Mesodermal cell (in vitro differentiated cells): ENCODE measurements around the gene AKT2.

Experiments used
- H3K27ac ChIP-seq: 2 replicates; pipeline ENCODE4 v1.7.0; 2013; ENCODE audit warnings: mild to moderate bottlenecking, low read depth, low read length, moderate library complexity; ENCODE audit not compliant: severe bottlenecking
- H3K36me3 ChIP-seq: 2 replicates; pipeline ENCODE4 v1.7.1; 2013; ENCODE audit warnings: mild to moderate bottlenecking, low read length, moderate library complexity; ENCODE audit not compliant: control insufficient read depth, insufficient read depth
- H3K4me1 ChIP-seq: one replicate; pipeline ENCODE4 v1.7.1; 2013; ENCODE audit warnings: mild to moderate bottlenecking, low read length; ENCODE audit not compliant: insufficient read depth, control insufficient read depth, poor library complexity, severe bottlenecking
- H3K4me3 ChIP-seq: 2 replicates; pipeline ENCODE4 v1.7.0; 2013; ENCODE audit warnings: low read length, control low read depth, mild to moderate bottlenecking; ENCODE audit not compliant: insufficient read depth, poor library complexity, severe bottlenecking; ENCODE audit errors: extremely low read depth
- H3K9me3 ChIP-seq: 2 replicates; pipeline ENCODE4 v1.7.1; 2013; ENCODE audit warnings: mild to moderate bottlenecking, low read length, moderate library complexity; ENCODE audit not compliant: control insufficient read depth
- WGBS, 2 experiments: methylation state at CpG; one replicate each; pipeline ENCODE4 v1.1.5; 2013; ENCODE audit warnings: missing lambda C conversion rate in 2 of 2; ENCODE audit not compliant: insufficient coverage in 2 of 2; 5-methylcytosine and 5-hydroxymethylcytosine counted together

The AKT2 gene

DNA sequence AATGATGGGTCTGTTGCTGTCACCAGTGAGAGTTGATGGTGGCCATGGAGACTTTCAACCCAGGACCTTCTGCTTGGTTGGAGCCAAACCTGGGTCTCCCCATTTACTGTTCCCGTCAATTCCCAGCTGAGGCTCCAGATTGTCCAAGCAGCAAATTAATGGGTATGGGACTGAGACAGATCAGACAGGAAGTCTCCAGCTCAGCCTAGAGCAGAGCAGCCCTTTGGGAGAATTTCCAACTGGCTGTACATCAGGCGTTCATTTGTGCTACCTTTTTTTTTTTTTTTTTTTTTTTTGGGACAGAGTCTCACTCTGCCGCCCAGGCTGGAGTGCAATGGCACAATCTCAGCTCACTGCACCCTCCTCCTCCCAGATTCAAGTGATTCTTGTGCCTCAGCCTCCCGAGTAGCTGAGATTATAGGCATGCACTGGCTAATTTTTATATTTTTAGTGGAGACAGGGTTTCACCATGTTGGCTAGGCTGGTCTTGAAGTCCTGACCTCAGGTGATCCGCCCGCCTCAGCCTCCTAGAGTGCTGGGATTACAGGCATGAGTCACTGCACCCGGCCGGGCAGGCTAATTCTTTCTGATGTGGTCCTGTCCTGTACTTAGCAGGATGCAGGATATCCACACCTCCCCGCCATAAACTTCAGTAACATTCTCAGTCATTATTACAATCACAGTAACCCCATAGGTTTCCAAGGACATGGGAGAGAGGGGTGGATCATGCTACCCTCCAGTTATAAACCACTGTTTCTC is 84.6 kb downstream of the AKT2 start:
- WGBS, 2 experiments: 83 to 91% methylated on average over 6 to 7 of the region's 9 CpGs
- Histone ChIP-seq H3K4me1 (no peaks in the 10 kb centered on the region), H3K4me3 (no peak overlapping the region), H3K36me3 (no peaks in the 10 kb centered on the region), H3K27ac (no peak overlapping the region), H3K9me3 (no peaks in the 10 kb centered on the region)

GRCh38 chr19:40198272-40198990 is 86.7 kb downstream of the AKT2 start:
- Histone ChIP-seq H3K27ac (no peak overlapping the region), H3K36me3 (no peaks in the 10 kb centered on the region), H3K4me1 (no peaks in the 10 kb centered on the region), H3K9me3 (no peaks in the 10 kb centered on the region), H3K4me3 (no peak overlapping the region)
- WGBS, 2 experiments: 97 to 98% methylated on average over 18 to 26 of the region's 29 CpGs

GRCh38 chr19:40193587-40193849 is 91.6 kb downstream of the AKT2 start:
- H3K4me3 ChIP-seq: no peak overlapping the region
- 89 to 100% methylated on average over 1 of the region's 3 CpGs for WGBS, 2 experiments
- H3K4me1 ChIP-seq: no peaks in the 10 kb centered on the region
- H3K9me3 ChIP-seq: no peaks in the 10 kb centered on the region
- no peaks in the 10 kb centered on the region for H3K36me3 ChIP-seq
- H3K27ac ChIP-seq: no peak overlapping the region

DNA sequence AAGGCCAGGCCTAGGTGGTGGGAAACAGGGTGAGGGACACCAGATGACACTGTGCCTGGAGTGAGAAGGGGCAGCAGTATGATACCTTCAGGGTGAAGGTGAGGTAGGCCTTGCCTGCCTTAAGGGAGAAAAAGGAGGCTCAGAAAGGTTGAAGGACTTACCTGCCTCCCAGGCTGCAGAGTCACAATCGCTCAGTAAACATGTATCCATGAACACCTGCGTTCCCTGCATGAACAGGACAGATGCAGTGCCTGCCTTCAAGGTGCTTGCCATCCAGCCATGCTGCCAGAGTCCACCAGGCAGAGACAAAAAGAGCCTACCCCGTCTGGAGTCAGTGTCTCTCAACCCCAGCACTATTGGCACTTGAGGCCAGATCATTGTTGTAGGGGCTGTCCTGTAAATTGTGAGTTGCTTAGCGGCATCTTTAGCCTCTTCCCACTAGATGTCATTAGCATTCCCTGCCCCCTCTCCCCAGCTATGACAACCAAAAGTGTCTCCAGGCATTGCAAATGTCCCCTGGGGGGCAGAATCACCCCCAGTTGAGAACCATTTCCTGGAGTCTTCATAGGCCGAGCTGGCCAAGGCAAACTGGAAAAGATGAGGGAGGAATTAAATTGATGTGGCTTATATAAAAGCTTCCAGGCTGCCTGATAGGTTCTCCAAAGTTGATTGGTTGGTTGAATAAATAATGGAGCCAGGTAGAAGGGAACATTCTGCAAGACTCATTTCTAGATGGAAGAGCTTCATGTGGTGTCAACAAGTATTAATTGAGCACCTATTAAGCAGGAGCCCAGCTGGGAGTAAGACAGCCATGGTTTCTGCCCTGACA is 92.2 kb downstream of the AKT2 start:
- 78 to 79% methylated on average over 4 of the region's 5 CpGs for WGBS, 2 experiments
- no peak overlapping the region for H3K27ac ChIP-seq
- H3K4me3 ChIP-seq: no peak overlapping the region
- H3K9me3 ChIP-seq: no peaks in the 10 kb centered on the region
- H3K36me3 ChIP-seq: no peaks in the 10 kb centered on the region
- H3K4me1 ChIP-seq: no peaks in the 10 kb centered on the region

DNA sequence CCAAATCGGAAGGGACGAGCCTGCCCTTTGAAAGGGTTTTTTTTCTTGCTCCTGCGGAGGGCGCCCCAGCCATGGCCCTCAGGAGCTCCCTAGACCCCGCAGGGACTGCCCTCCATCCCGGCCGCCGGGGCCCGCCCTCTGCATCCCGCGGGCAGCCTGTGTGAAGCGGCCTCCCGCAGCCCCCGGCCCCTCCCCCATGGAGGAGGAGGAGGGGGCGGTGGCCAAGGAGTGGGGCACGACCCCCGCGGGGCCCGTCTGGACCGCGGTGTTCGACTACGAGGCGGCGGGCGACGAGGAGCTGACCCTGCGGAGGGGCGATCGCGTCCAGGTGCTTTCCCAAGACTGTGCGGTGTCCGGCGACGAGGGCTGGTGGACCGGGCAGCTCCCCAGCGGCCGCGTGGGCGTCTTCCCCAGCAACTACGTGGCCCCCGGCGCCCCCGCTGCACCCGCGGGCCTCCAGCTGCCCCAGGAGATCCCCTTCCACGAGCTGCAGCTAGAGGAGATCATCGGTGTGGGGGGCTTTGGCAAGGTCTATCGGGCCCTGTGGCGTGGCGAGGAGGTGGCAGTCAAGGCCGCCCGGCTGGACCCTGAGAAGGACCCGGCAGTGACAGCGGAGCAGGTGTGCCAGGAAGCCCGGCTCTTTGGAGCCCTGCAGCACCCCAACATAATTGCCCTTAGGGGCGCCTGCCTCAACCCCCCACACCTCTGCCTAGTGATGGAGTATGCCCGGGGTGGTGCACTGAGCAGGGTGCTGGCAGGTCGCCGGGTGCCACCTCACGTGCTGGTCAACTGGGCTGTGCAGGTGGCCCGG is 93.1 kb downstream of the AKT2 start:
- Histone ChIP-seq H3K4me3 (peak overlapping the region; percentile 94), H3K9me3 (no peaks in the 10 kb centered on the region), H3K36me3 (no peaks in the 10 kb centered on the region), H3K4me1 (no peaks in the 10 kb centered on the region), H3K27ac (no peak overlapping the region)
- WGBS, 2 experiments: 21 to 24% methylated on average over 39 to 54 of the region's 62 CpGs

- no peaks in the 10 kb centered on the region for H3K36me3 ChIP-seq
- peak within 1 kb of the TSS; percentile 94 for H3K4me3 ChIP-seq
- no peaks in the 10 kb centered on the region for H3K4me1 ChIP-seq
- H3K9me3 ChIP-seq: no peaks in the 10 kb centered on the region
- WGBS, 2 experiments: 0% methylated on average over 60 to 80 of the region's 116 CpGs
- peak within 1 kb of the TSS; percentile 71 for H3K27ac ChIP-seq
These were observed 94.0 kb downstream of the AKT2 start, which contains the start of gene MAP3K10 for GRCh38 chr19:40190891-40191835. Gene MAP3K10, plus strand, starts transcription at chr19:40191426. Its CDS starts 606 bp downstream, at chr19:40192032.

GRCh38 chr19:40184273-40184672 is 100.9 kb downstream of the AKT2 start:
- Histone ChIP-seq H3K9me3 (no peaks in the 10 kb centered on the region), H3K27ac (no peak overlapping the region), H3K4me3 (no peak overlapping the region), H3K36me3 (no peaks in the 10 kb centered on the region), H3K4me1 (no peaks in the 10 kb centered on the region)
- WGBS, 2 experiments: 100% methylated on average over 1 of the region's 1 CpG; no CpG with 5 or more reads in 1 of the 2 experiments
